ENCODE results near the gene MST1R.
"Not testable (repeated sequence)": the region's sequence is repeated elsewhere in the genome, so short reads cannot be mapped to it uniquely, and the experiment has no call there.

The MST1R gene

GRCh38 chr3:49911124-49911420, 7.4 kb upstream of the MST1R start:
- no peak for DNase-seq

- no peak for DNase-seq
These were observed 6.9 kb upstream of the MST1R start for GRCh38 chr3:49910409-49911123.

- no peak for DNase-seq
These were observed 4.9 kb upstream of the MST1R start for GRCh38 chr3:49908373-49909199.

GRCh38 chr3:49906073-49906743, 2.5 kb upstream of the MST1R start:
- DNase-seq, result peak; percentile 37

- not testable (repeated sequence) for DNase-seq
These were observed 775 bp upstream of the MST1R start for GRCh38 chr3:49904448-49904847.

- peak; percentile 22 for DNase-seq
These were observed 945 bp downstream of the MST1R start for GRCh38 chr3:49902511-49903345.

- peak; percentile 4 for DNase-seq
These were observed 2.0 kb downstream of the MST1R start for GRCh38 chr3:49901366-49902339.

- DNase-seq, result peak; percentile 3
These were observed 3.1 kb downstream of the MST1R start for GRCh38 chr3:49900491-49901153.

GRCh38 chr3:49899815-49900214, 3.9 kb downstream of the MST1R start:
- DNase-seq, result no peak

- no peak for DNase-seq
These were observed 4.7 kb downstream of the MST1R start for GRCh38 chr3:49898991-49899390.

- DNase-seq, result no peak
These were observed 7.3 kb downstream of the MST1R start for GRCh38 chr3:49896345-49896744.

- no peak for DNase-seq
These were observed 7.9 kb downstream of the MST1R start for GRCh38 chr3:49895791-49896190.

- no peak for DNase-seq
These were observed 14.4 kb downstream of the MST1R start for GRCh38 chr3:49889296-49889695.

- no peak for DNase-seq
These were observed 16.8 kb downstream of the MST1R start for GRCh38 chr3:49886922-49887265.

GRCh38 chr3:49883998-49884397, 19.7 kb downstream of the MST1R start:
- no peak for DNase-seq

GRCh38 chr3:49882166-49882565, 21.5 kb downstream of the MST1R start:
- DNase-seq, result no peak

- DNase-seq, result no peak
These were observed 22.9 kb downstream of the MST1R start for GRCh38 chr3:49880581-49881315.

- DNase-seq, result no peak
These were observed 24.0 kb downstream of the MST1R start for GRCh38 chr3:49879721-49880120.

GRCh38 chr3:49878686-49879085, 25.0 kb downstream of the MST1R start:
- DNase-seq, result no peak

- no peak for DNase-seq
These were observed 26.0 kb downstream of the MST1R start for GRCh38 chr3:49877716-49878115.

GRCh38 chr3:49876567-49876966, 27.1 kb downstream of the MST1R start:
- DNase-seq, result no peak

All from DMS79 treated with DMSO at 0.1 percent for 48 hours (cell line).